Iris pigment epithelial cell (primary cell): ENCODE data around the gene STMP1.
"Not testable (repeated sequence)": the region's sequence is repeated elsewhere in the genome, so short reads cannot be mapped to it uniquely, and the experiment has no call there.

Source experiments
- DNase-seq: peaks from one replicate; pipeline ENCODE4 v3.0.0-alpha.2; 2011; ENCODE audit warnings: low read depth

The STMP1 gene

GRCh38 chr7:135664046-135664589, 1.8 kb downstream of the STMP1 start:
- DNase-seq = peak; percentile 45

GRCh38 chr7:135665042-135665441, 2.7 kb downstream of the STMP1 start:
- no peak for DNase-seq

- DNase-seq = peak; percentile 42
Measured at GRCh38 chr7:135666156-135666555, 3.8 kb downstream of the STMP1 start.

DNA sequence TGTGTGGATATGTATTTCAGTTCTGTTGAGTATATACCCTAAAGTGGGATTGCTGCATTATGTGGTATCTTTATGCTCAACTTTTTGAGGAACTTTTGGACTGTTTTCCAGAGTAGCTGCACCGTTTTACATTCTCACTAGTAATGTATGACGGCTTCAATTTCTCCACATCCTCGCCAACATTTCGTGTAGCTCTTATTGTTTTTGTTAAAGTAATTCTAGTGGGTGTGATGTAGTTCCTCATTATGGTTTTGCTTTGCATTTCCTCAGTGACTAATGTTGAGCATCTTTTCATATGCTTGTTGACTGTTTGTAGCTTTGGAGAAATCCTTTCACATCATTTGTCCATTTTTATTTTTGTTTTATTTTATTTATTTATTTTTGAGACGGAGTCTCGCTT, 4.5 kb downstream of the STMP1 start:
- DNase-seq = no peak

GRCh38 chr7:135667626-135668025, 5.3 kb downstream of the STMP1 start:
- DNase-seq = not testable (repeated sequence)

DNA sequence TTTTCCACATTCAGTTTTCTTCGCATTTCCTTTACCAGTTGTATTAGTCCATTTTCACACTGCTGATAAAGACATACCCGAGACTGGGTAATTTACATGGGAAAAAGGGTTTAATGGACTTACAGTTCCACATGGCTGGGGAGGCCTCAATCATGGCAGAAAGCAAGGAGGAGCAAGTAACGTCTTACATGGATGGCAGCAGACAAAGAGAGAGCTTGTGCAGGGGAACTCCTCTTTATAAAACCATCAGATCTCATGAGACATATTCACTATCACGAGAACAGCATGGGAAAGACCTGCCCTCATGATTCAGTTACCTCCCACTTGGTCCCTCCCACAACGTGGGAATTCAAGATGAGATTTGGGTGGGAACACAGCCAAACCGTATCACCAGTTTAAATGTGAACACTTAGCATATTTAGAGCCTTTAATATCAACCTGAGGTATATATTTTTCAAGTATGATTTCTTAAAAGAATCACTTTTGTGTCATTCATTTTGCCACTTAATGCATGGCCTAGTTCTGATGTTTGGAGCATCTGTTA, 6.6 kb downstream of the STMP1 start:
- not testable (repeated sequence) for DNase-seq

DNA sequence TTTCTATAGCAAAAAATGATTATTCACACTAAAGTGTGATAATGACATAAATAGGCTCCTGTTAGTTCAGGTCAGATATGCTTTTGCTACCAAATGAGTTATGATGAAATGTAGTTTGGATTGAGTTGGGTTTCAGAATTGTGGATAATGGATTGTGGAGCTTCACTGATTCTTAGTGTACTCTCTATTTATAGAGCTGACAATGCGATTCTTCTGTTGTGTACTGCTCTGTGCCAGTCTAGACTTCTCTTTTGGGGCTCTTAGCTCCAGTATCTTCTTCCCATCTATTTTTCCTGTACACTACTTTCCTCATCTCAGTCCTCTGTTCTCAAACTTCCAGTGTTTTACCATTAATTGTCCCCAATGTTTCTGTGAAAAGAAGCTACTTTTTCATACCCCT, 7.5 kb downstream of the STMP1 start:
- DNase-seq = no peak

- peak; percentile 77 for DNase-seq
Measured at GRCh38 chr7:135670179-135670578, 7.9 kb downstream of the STMP1 start.

- peak; percentile 84 for DNase-seq
Measured at GRCh38 chr7:135672560-135673359, 10.4 kb downstream of the STMP1 start.

- peak; percentile 72 for DNase-seq
Measured at GRCh38 chr7:135673360-135673706, 11.0 kb downstream of the STMP1 start.

- DNase-seq = peak; percentile 87
Measured at GRCh38 chr7:135678612-135679575, 16.6 kb downstream of the STMP1 start.

- DNase-seq = no peak
Measured at GRCh38 chr7:135681762-135682161, 19.4 kb downstream of the STMP1 start.

GRCh38 chr7:135682191-135682590, 19.9 kb downstream of the STMP1 start:
- DNase-seq = no peak

DNA sequence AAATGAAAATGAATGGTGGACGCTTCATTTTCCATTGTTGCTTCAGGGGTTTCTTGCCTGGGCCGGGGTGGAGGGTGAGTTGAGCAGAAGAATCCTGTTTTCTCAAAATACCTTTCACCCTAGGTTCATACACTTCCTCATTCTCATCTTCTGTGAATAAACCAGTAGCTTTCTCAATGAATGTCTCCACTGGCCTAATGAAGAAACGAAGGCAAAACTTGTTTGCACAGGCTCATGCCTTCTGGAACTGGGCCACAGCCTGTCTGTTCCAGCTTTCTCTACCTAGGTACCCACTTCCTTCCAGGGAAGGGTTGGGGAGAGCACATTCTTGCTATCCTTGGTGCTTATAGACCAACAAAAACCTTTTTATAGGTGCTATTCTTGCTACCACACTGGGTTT, 21.3 kb downstream of the STMP1 start:
- DNase-seq = no peak

GRCh38 chr7:135684136-135684535, 21.8 kb downstream of the STMP1 start:
- DNase-seq = peak; percentile 58

GRCh38 chr7:135684699-135685098, 22.4 kb downstream of the STMP1 start:
- no peak for DNase-seq

GRCh38 chr7:135685306-135686084, 23.2 kb downstream of the STMP1 start:
- peak; percentile 34 for DNase-seq

GRCh38 chr7:135687466-135687865, 25.2 kb downstream of the STMP1 start:
- no peak for DNase-seq

- DNase-seq = peak; percentile 52
Measured at GRCh38 chr7:135690566-135690965, 28.3 kb downstream of the STMP1 start.

GRCh38 chr7:135692055-135692454, 29.7 kb downstream of the STMP1 start:
- DNase-seq = peak; percentile 44

DNA sequence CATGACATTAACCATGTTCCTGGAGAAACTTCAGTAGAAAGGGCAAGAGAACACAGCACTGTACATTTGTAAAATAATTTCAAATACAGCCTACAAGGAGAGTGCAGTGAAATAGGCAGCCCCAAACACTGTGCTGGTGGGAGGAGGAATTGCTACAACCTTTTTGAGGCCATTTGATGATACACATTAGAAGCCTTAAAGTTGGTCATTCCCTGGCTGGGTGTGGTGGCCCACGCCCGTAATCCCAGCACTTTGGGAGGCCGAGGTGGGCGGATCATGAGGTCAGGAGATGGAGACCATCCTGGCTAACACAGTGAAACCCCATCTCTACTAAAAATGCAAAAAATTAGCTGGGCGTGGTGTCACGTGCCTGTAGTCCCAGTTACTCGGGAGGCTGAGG, 30.3 kb downstream of the STMP1 start:
- not testable (repeated sequence) for DNase-seq

DNA sequence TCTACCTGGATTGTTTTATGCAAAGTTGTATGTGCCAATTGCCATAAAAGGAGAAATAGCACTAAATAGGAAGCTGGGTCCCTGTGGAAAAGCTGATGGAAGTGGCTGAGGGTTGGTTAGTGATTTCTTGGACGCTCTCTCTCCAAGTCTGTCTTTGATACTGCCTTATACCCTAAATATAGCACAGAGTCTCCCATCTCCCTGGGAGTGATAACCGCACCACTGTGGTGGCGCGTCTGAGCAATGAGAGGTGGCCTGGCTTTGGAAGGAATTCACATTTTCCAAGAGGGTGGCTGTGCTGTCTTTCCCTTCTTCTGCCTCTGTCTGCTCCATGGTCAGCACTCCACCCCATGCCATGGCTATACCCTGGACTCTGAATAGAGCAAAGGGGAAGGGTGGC, 31.2 kb downstream of the STMP1 start:
- DNase-seq = no peak
